H1 (cell line): ENCODE measurements around the gene MAP7. TPM values are rescaled to one million over a fixed set of nuclear protein-coding genes. Genes with fewer than 3 reads are reported as not detected.

Experiments used
- ASH2L ChIP-seq: fragments of 200-600, 300-600 bp; sonication (generic); IDR thresholded peaks from one replicate; pipeline ENCODE4 v1.7.1; 2017; ENCODE audit warnings: low read length
- KDM1A ChIP-seq: fragments of 200-600, 300-600 bp; sonication (generic); IDR thresholded peaks from 2 replicates; pipeline ENCODE4 v1.7.1; 2016; ENCODE audit warnings: mild to moderate bottlenecking, low read length, borderline replicate concordance
- SIX5 ChIP-seq: IDR thresholded peaks from 2 replicates; pipeline ENCODE4 v1.6.1; 2011; ENCODE audit warnings: mild to moderate bottlenecking, low read depth, low read length
- SP1 ChIP-seq: IDR thresholded peaks from 2 replicates; pipeline ENCODE4 v1.6.1; 2011; ENCODE audit warnings: low read depth, low read length
- TAF1 ChIP-seq: IDR thresholded peaks from 2 replicates; pipeline ENCODE4 v1.6.1; 2011; ENCODE audit warnings: mild to moderate bottlenecking, low read depth, low read length
- polyA plus RNA-seq, 7 experiments: library from polyadenylated mRNA; depleted of rRNA in 3 of 7; stranded (reverse) in 5 of 7; unstranded in 2 of 7; fragments of >200 nt in 5 of 7; fragments of 200-250 nt in 2 of 7; gene quantifications; 1 replicate in 5 of 7; 2 replicates in 1 of 7; 4 replicates in 1 of 7; pipeline versions ENCODE4 v1.2.1 to v1.2.3, GENCODE V29; 2011 to 2013; ENCODE audit warnings: missing spikeins in 2 of 7, mixed read lengths in 2 of 7
- total RNA-seq: library from RNA; stranded (reverse); fragmentation: NEBNext Ultra II Directional; extraction: Animal tissue kit (Norgen Biotek cat#: 25700); gene quantifications from 2 replicates; pipeline ENCODE4 v1.2.1, GENCODE V29; 2021
- TF ChIP-seq, protein P1 (sequence below): IDR thresholded peaks from 2 replicates; pipeline ENCODE4 v1.6.1; 2012; ENCODE audit warnings: inconsistent platforms

The MAP7 gene
- total and polyA plus RNA-seq, 2 of the 8 experiments (the other 6 are each of a cell fraction or from before 2014, with no cell fraction given): 13.5 to 66.9 TPM

DNA sequence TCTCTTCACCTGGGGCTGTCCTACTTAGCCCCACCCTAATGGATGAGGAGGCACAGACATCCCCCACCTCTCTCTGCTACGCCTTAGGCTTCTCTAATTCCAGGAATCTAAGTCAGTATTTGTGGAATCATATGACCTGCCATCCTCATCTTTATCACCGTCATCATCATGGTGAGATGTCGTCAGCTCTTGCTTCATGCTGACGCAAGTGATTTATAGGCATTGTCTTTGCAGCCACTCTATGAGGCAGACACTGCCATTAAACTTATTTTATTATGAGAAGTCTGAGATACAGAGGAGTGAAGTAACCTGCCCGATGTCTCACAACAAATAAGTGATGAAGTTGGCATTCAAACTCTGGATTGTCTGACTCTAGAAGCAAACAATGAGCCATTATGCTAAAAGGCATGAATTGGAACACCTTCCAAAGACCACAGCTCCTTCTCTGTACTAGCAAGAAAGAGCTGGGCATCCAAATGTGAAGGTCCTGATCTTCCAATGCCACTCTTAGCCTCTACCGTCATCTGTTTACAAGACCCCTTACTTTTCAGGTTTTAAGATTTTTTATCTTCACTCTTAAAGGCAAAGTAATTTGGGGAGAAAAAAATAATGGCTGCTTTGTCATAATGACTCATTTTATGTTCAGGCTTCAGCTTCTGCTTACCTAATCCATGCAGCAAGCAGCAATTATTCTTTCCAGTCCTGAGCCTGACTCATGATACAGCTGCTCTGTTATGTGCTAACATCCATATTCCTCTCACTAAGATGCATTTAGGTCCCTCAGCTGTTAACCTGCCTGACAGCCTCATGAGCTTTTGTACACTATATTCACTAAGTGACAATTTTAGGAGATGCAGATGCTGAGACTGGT lies 146.9 kb downstream of the MAP7 start (continued):
- TF ChIP-seq TAF1 (no peak), SIX5 (no peak), KDM1A (no peak), ASH2L (no peak), SP1 (no peak)
- TF ChIP-seq, protein P1, sequence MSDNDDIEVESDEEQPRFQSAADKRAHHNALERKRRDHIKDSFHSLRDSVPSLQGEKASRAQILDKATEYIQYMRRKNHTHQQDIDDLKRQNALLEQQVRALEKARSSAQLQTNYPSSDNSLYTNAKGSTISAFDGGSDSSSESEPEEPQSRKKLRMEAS: no peak
